LNCaP clone FGC (cell line): ENCODE data around the gene PTPRO.
A peak's percentile ranks its signal among the peaks of the same experiment; 100 is the strongest.

Experiments used
- DNase-seq: peaks from one replicate; pipeline ENCODE4 v3.0.0-alpha.2; 2011; ENCODE audit warnings: low read depth
- H3K4me3 ChIP-seq: 2 replicates; pipeline ENCODE4 v1.5.1; 2011; ENCODE audit warnings: mild to moderate bottlenecking, low read depth, low read length, control low read depth
- CTCF ChIP-seq: IDR thresholded peaks from 2 replicates; pipeline ENCODE4 v1.5.1; 2012; ENCODE audit warnings: mild to moderate bottlenecking; ENCODE audit not compliant: control insufficient read depth, insufficient read depth; ENCODE audit errors: extremely low read depth

PTPRO gene

GRCh38 chr12:15344561-15344960 lies 22.3 kb downstream of the PTPRO start:
- no peak for DNase-seq
- TF ChIP-seq CTCF: no peak
- H3K4me3 ChIP-seq: no peak overlapping the region

- TF ChIP-seq CTCF: no peak
- DNase-seq: no peak
- H3K4me3 ChIP-seq: no peak overlapping the region
These were observed 24.2 kb downstream of the PTPRO start for GRCh38 chr12:15346488-15346887.

GRCh38 chr12:15350643-15351042 lies 28.3 kb downstream of the PTPRO start:
- no peak for TF ChIP-seq CTCF
- H3K4me3 ChIP-seq: no peak overlapping the region
- no peak for DNase-seq

GRCh38 chr12:15355766-15356165 lies 33.5 kb downstream of the PTPRO start:
- no peak overlapping the region for H3K4me3 ChIP-seq
- no peak for DNase-seq
- TF ChIP-seq CTCF: no peak

GRCh38 chr12:15356951-15357364 lies 34.6 kb downstream of the PTPRO start:
- no peak overlapping the region for H3K4me3 ChIP-seq
- DNase-seq: no peak
- no peak for TF ChIP-seq CTCF

GRCh38 chr12:15364221-15365160 lies 42.2 kb downstream of the PTPRO start:
- no peak overlapping the region for H3K4me3 ChIP-seq
- TF ChIP-seq CTCF: no peak
- peak; percentile 51 for DNase-seq
